22Rv1 (cell line): ENCODE results near the gene A2M.

Experiments
- CTCF ChIP-seq: fragments of 450-650 bp; IDR thresholded peaks from 2 replicates; pipeline ENCODE4 v1.5.1; 2017; ENCODE audit warnings: mild to moderate bottlenecking
- ZFX ChIP-seq: fragments of 450-650 bp; IDR thresholded peaks from 2 replicates; pipeline ENCODE4 v1.6.1; 2017; ENCODE audit warnings: antibody characterized with exemption, borderline replicate concordance

GRCh38 chr12:9106067-9106466 is 9.7 kb downstream of the A2M start:
- TF ChIP-seq CTCF (no peak), ZFX (no peak)
